GM21576 (cell line): ENCODE data around the gene KIF21B.

ENCODE experiments used
- ATAC-seq: cut with Tn5 transposase; IDR thresholded peaks from one replicate; pipeline ENCODE4 v1.9.1; 2021; ENCODE audit warnings: mild to moderate bottlenecking, moderate library complexity; ENCODE audit not compliant: unreplicated experiment

The KIF21B gene

GRCh38 chr1:201020040-201020591 lies 3.4 kb downstream of the KIF21B start:
- ATAC-seq, result peak; percentile 16

- ATAC-seq, result peak; percentile 52
These were observed 4.1 kb downstream of the KIF21B start for GRCh38 chr1:201019321-201019977.

DNA sequence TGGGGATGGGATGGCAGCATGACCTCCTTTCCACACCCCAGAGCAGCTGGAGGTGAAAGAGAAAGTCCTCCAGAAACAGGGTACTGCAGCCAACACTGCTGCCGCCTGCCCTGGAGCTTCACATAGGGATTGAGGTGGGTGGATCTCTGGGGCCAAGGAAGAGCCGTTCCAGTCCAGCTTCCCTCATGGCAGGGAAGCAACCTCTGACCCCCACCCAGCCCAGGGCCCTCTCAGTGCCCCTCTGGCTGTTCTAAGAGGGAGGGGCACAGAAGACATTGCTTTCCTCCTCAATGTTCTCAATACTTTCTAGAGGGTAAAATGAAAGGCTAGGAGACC lies 5.7 kb downstream of the KIF21B start:
- no peak for ATAC-seq

DNA sequence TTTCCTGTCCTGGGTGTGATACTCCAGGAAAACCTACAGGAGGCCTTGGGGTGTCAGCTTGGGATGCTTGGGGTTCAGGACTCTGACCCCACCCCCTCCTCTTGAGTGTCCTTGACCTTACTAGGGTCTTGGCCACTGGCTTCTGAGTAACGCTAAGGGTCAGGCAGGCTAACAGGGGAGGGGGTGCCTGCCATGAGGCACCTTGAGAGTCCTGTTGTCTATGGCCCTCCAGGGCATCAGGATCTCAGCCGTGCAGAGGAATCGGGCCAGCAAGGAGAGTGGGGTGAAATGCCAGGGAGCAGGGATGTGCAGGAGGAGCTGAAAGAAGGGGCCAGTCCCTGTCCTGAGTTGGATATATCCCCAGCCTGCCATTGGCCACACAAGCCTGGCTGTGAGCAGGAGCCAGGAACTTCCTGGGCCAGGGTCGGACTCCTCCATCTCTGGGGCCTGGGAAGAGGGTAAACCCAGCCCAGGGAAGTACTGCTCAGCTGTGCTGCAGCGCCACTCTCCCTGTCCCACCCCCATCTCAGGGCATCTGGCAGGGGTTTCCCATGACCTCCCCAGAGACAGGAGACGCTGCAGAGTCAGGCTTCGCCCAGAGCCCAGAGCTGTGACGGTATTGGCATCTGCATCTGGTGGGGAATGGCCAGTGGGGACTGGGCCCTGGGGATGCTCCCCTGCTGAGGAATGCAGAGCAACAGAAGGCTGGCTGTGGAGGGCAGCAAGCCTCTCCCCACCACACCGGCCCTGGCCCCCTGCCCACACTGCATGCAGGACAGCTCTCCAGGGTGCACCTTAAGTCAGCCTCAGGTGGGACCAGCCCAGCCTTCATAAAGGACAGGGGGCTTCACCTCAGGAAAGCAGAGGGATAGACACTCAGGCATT lies 6.3 kb downstream of the KIF21B start:
- peak; percentile 26 for ATAC-seq

DNA sequence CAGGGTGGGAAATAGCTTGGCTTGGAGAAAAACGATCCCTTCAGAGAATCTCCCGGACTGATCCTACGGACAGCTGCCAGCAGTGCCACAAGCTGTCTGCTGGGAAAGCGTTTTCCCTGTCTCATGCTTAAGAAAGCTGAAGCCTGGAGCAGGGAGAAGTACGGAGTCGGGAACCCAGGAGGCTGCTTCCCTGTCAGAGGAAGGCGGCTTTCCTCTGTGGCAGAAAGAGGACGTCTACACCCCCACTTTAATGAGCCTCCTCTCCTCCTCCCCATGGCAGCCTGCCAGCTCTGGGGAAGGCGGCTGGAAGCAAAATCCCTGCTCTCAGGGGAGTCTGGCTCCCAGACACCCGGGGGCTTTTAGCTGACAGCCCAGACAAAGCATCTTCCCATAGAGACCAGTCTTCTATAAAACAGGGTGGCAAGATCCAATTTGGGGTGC lies 7.3 kb downstream of the KIF21B start:
- ATAC-seq, result no peak

DNA sequence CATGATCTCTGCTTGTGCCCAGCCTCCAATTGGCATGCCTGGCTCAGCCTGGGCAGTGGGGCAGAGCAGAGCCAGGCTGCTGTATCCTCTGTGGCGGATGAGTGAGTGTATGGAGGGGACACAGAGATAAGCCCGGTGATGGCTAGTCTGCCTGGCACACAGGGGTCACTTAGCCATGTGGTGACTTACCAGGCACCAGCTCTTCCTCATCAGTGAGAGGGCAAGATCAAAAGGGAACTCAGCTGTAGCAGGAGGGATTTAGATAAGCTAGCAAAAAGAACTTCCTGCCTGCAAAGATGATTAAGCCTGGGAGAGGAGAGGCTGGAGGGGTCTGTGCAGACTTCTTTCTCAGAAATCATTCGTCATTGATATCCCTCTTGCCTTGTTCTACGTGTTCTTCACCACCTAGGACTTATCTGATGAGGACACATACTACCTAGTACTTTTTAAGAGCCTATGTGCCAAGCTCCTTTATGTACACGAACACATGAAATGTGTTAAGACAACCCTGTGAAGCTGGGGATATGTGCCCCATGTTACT lies 7.9 kb downstream of the KIF21B start:
- ATAC-seq, result no peak

GRCh38 chr1:201014816-201015200 lies 8.7 kb downstream of the KIF21B start:
- no peak for ATAC-seq

DNA sequence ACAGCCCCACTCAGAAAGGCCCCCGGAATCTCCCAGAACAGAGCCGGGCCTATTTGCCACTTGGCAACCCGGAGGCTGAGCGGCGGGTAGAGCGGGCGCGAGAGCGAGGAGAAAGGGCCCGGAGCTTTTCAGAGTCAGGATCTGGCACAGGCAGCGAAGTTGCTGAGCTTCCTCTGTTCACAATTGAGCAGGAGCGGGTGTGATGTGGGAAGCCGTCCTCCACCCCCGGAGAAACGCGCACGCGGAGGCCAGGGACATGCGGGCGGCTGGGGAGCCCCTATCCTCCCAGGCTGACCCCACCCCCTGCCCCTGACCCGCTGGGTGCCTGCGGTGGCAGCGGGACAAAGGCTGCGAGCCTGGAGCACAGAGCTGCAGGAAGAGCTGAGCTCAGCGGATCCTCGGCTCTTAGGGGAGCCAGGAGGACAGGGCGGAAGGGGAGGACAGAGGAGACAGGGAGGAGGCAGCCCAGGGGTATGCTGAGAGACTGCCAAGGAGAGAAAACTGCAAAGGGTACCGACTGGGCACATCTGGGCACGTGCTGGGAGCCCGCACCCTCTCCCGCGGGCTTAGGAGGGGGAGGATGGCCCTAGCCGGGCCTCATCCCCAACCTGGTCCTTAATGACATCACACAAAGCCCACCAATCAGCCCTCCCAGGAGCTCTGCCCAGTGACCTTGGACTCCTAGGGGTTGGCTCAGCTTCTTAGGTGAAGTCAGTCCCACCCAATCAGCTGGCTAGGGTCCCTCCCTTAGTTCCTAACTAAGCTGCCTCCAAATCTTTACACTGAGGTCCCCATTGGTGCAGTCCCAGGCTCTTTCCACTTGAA lies 9.3 kb downstream of the KIF21B start:
- no peak for ATAC-seq

GRCh38 chr1:201013031-201013485 lies 10.5 kb downstream of the KIF21B start:
- ATAC-seq, result no peak

GRCh38 chr1:201011616-201012015 lies 11.9 kb downstream of the KIF21B start:
- ATAC-seq, result no peak

DNA sequence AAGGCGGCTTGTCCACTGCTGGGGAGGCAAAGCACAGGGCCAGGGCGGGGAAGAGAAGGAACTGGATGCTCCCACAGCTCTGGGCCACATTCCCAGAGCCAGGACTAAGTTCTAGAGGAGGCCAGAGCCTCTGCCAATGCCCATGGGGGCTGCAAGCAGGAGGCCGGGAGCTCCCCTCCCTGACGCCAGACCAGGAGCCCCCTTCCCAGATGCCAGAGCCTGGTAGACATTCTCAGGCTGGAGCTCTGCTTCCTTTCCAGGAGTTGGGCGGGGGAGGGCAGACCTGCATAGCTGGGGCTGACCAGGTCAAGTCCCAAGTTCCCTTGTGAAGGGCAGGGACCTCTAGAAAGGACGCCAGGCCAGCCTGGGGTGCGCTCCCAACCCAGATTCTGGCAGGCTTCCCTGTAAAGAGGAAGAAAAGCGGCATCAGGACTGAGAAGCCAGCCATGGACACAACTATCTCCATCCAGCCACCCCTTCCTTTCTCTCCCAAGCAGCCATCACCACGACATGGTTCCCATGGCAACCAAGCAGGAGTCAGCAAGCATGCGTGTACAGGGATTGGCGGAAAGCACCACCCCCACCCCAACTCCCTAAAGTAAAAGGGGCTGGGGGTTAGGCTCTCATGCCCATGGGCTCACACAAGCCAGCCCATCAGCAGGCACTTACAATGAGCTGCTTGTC lies 13.4 kb downstream of the KIF21B start:
- ATAC-seq, result no peak

- ATAC-seq, result no peak
These were observed 14.7 kb downstream of the KIF21B start for GRCh38 chr1:201008666-201009360.

DNA sequence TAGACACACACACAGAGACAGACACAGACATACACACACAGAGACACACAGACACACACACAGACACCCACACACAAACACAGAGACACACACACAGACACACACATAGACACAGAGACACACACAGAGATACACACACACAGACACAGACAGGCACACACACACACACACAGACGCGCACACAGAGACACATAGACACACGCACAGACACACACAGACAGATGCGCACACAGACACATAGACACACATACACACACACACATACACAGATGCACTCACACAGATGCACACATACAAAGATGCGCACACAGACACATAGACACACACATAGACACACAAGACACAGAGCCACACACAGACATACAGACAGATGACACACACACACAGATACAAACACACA lies 16.0 kb downstream of the KIF21B start:
- ATAC-seq, result no peak

DNA sequence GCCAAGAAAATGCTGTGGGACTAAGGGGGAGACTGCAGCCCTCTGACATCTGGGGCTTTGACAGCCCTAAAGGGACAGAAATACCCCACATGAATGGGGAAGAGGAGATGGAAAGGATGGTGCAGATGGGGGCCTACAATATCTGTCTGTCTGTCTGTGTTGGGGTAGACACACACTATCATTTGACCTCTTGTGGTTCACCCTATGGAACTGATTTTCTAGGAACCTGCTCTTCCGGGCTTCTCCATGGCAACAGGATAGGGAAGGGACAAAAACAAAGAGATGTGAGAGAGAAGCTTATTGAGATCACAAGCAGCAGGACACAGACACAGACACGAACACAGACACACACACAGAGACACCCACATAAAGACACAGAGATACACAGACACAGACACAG lies 17.1 kb downstream of the KIF21B start:
- ATAC-seq, result no peak

GRCh38 chr1:201004732-201005131 lies 18.8 kb downstream of the KIF21B start:
- ATAC-seq, result no peak

DNA sequence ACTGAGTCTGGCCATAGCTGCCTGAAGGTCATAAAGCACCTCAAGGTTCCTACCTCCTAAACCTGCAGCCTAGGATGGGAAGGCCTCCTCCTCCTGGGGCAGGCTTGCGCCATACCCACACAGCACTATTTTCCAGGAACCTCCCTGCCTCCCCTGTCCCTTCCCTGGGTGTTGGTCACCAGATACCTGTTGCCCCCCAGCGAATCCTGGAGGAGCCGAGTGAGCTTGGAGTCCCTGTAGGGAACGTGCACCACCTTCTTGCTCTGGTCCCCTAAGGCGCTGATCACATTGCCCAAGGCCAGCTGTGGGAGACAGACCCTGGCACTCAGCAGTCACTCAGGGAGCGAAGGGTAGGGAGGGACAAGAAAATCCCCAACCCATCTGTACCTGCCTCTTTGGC lies 19.4 kb downstream of the KIF21B start:
- ATAC-seq, result no peak

GRCh38 chr1:201002510-201002909 lies 21.0 kb downstream of the KIF21B start:
- ATAC-seq, result no peak

GRCh38 chr1:201001962-201002361 lies 21.6 kb downstream of the KIF21B start:
- no peak for ATAC-seq

DNA sequence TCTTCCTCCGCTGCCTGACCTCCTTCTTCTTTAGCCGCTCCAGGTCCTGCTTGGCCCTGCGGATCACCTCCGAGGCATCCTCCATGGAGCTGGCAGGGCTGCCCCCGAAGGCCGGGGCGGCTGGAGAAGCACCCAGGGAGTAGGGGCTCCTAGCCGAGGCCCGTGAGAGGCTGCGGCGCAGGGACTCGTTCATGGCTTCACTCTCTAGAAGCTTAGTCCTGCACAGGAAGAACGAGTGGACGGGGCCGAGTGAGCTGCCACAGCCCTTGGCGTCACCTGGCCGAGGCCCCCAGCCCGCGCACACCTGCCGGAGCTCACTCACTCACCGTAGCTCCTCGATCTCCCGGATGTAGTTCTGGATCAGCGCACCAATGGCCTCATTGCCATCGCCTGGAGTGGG lies 23.1 kb downstream of the KIF21B start:
- no peak for ATAC-seq

DNA sequence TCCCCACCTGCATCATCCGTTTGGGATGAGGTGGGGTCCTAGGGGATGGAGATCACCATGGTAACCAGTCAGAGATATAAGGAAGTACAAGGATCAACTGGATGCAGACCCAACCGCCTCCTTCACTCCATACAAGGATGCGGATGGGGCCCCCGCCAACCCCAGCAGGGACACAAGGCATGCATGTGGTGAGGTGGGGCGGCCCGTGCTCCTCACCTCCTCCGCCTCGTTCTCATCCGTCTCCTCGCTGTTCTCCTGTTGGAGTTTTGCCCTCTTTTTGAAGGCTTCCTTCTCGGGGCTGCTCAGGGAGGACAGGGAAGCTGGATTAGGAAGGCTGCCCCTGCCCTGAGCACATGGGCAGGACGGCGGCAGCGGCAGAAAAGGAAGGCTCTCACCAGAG lies 23.8 kb downstream of the KIF21B start:
- ATAC-seq, result no peak
